ENCODE data around the gene RASGRP1.

RASGRP1 gene

DNA sequence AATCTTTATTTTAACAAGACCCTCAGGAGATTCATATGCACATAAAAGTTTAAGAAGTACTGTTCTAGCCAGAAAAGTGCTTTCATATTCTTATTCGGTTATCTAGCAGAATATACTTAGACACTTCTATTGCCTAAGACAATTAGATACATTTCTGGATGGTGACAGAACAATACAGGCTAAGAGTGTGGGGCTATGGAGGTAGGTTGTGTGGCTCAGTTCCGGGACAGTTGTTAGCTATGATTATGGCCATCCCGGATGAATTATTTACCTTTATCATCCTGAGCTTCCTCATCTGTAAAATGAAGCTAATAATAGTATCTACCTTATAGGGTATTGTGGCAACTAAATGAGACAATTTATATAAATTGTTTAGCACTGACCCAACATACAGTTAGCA, 104.1 kb downstream of the RASGRP1 start:
- no peak for DNase-seq (ENCODE audit: low read depth in 2 of 2)

GRCh38 chr15:38459480-38459879, 105.1 kb downstream of the RASGRP1 start:
- DNase-seq (ENCODE audit: low read depth in 2 of 2), result no peak

GRCh38 chr15:38458646-38459045, 106.0 kb downstream of the RASGRP1 start:
- no peak for DNase-seq (ENCODE audit: low read depth in 2 of 2)

DNA sequence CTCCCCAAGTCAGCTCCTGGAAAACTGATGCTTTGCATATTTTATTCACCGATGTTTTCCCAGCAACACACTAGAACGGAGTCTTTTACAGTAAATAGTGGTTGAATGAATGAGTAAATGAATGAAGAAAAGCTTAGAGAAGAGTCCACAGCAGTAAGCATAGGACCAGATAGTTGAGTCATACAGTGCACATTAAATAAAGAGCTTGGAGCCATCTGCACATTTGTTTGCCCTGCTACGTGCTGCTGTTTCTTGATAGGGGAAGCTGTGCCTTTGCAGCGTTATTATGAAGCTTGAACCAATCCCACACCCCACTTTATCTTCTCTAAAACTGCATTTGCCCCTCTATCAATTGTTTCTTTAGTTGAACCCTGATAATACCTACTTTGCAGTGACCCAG, 109.5 kb downstream of the RASGRP1 start:
- no peak for DNase-seq (ENCODE audit: low read depth in 2 of 2)

DNA sequence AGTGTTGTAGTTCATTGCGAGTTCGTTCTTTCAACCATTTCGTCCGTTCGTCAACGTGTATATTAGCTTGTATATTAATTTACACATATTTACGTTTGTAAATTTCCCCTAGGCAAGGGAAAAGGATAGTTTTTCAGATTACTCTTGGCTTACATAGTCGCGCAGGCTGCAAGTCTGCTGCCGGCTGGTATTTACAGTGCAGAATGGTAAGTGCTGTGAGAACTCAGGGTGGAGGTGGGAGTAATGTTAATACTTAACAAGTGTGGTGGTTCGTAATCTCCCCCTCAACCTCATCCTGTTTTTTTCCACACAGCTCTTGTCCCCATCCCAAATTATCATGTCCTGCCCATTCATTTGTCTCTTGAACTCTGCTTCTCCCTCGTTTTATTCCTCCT, 109.9 kb downstream of the RASGRP1 start:
- DNase-seq (ENCODE audit: low read depth in 2 of 2), result no peak

GRCh38 chr15:38453971-38454695, 110.5 kb downstream of the RASGRP1 start, which contains the start of gene FAM98B:
FAM98B (plus strand) TSS chr15:38454127; CDS start chr15:38454162, 35 bp downstream.
- DNase-seq (ENCODE audit: low read depth in 2 of 2), result peak; percentile 72 to 78

- no peak for DNase-seq (ENCODE audit: low read depth in 2 of 2)
Observed at GRCh38 chr15:38441130-38441519, 123.5 kb downstream of the RASGRP1 start.

- DNase-seq (ENCODE audit: low read depth in 2 of 2), result peak in 1 of 2 donors; percentile 15
Observed at GRCh38 chr15:38440353-38441129, 124.1 kb downstream of the RASGRP1 start.

Measured in activated CD8-positive, alpha-beta memory T cell treated with anti-CD3 and anti-CD28 coated beads for 4 hours (primary cell).